Astrocyte of the cerebellum (primary cell): ENCODE data around the gene KATNA1.

Experiments used
- DNase-seq: peaks from one replicate; pipeline ENCODE4 v3.0.0-alpha.2; 2011; ENCODE audit warnings: low read depth
- H3K4me3 ChIP-seq: 2 replicates; pipeline ENCODE4 v1.5.1; 2011; ENCODE audit warnings: mild to moderate bottlenecking, low read depth, low read length, moderate library complexity
- CTCF ChIP-seq: IDR thresholded peaks from 2 replicates; pipeline ENCODE4 v1.5.1; 2012; ENCODE audit warnings: low read length, low read depth, moderate library complexity, mild to moderate bottlenecking; ENCODE audit errors: missing control alignments
- in situ Hi-C: cut with HindIII; loops from 2 replicates; pipeline ENCODE4 v1.10.0; 2017; ENCODE audit warnings: low sequenced_read_pairs

KATNA1 gene

DNA sequence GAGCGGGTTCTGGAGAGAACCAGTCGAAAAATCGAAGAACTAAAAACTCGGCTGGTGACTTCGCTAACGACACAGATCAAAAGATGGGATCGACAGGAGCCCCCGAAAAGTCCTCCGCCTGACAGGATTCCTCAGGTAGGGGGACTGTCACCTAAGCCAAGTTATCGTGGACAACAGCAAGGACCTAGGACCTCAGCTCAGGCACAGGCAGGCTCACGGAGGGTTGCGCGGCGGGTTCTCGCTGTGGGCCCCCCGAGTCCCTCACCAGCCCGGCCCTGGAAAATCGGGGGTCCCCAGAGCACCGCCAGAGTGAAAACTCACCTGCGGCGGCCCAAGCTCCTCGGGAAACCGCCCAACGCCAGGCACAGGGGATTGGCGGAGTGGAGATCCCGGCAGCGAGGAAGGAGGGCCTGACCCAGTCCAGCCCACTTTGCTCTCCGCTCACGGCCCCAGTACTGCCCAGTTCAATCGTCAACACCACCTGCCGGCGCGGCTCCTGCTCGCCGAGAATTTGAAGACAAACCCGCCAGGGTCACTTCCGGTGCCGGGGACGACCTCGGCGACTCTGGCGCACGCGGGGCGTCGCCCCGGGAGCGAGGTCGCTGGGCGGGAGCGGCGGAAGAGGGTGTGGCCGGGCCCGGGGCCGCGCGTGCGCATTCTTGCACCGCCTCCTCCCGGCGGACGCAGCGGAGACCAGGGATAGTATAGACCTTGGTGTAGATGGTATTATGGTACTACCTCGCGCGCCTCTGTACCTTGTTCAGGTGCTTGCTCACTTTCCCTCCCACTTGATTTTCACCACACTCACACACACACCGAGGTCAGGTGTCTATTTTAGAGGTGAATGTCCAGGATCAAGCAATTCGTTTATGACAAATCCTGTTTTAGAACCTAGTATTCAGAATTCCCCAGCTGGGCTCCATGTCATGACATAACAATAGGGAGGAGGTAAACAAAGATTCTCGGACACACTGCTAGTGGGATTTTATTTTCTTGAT lies at the start of gene KATNA1:
KATNA1 (minus strand) TSS at position 567 of the 998 bp plus-strand sequence. CDS start 10,167 bp downstream, outside the sequence.
- TF ChIP-seq CTCF, result no peak
- in situ Hi-C loops, result loop anchor here (5.0 kb wide), 1 partner anchor 46 kb away; no protein-coding TSS in a partner anchor
- H3K4me3 ChIP-seq, result peak within 1 kb of the TSS; percentile 89
- peak; percentile 15 for DNase-seq

GRCh38 chr6:149698175-149698574 lies 49.7 kb upstream of the KATNA1 start:
- no peak for TF ChIP-seq CTCF
- H3K4me3 ChIP-seq, result no peak overlapping the region
- in situ Hi-C loops, result no loop called here
- DNase-seq, result no peak

GRCh38 chr6:149696901-149697300 lies 48.4 kb upstream of the KATNA1 start:
- no peak overlapping the region for H3K4me3 ChIP-seq
- DNase-seq, result no peak
- TF ChIP-seq CTCF, result no peak
- in situ Hi-C loops, result no loop called here

GRCh38 chr6:149694921-149695320 lies 46.4 kb upstream of the KATNA1 start:
- TF ChIP-seq CTCF, result no peak
- in situ Hi-C loops, result no loop called here
- no peak for DNase-seq
- no peak overlapping the region for H3K4me3 ChIP-seq

GRCh38 chr6:149691201-149691600 lies 42.7 kb upstream of the KATNA1 start:
- no peak for TF ChIP-seq CTCF
- in situ Hi-C loops, result no loop called here
- DNase-seq, result no peak
- no peak overlapping the region for H3K4me3 ChIP-seq

DNA sequence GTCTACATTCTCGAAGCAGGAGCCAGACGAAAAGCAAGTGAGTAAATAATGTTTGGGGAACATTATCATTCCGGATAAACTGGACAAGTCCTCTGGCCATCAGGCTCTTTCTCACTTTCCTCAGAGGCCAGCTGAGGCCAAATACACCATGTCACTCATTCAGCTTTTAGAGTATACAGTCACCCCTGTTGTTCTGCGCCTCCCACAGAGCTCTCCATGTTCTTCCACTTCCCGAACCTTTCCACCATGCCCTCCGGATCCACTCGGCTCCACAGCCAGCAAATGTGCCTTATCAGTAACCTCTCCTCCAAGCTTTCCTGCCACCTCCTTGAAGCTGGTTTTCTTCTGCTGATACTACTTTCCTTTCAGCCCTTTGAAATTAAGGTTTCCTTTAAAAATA lies 37.7 kb upstream of the KATNA1 start:
- in situ Hi-C loops, result no loop called here
- no peak overlapping the region for H3K4me3 ChIP-seq
- no peak for DNase-seq
- no peak for TF ChIP-seq CTCF
